A673 (cell line): ENCODE measurements around the gene CAPZB. TPM values are rescaled to one million over a fixed set of nuclear protein-coding genes. Genes with fewer than 3 reads are reported as not detected.
A peak's percentile ranks its signal among the peaks of the same experiment; 100 is the strongest.

Source experiments
- BruUV-seq: library from RNA; stranded (reverse); fragments of 400-500 nt; replicated peaks from 2 replicates; lab custom pipeline; 2021; lab: Mats Ljungman, UMichigan
- CTCF ChIA-PET: fragments of 300-600 bp; sonication (Branson Sonifier 250); formaldehyde crosslinking; loops from one replicate; lab custom pipeline; 2022; ENCODE audit warnings: antibody characterized with exemption; lab: Charles Lee
- POLR2A ChIA-PET: fragments of 300-600 bp; sonication (Branson Sonifier 250); formaldehyde crosslinking; loops from one replicate; lab custom pipeline; 2022; ENCODE audit warnings: antibody characterized with exemption; ENCODE audit not compliant: low non-redundant PET; lab: Charles Lee
- DNase-seq: peaks from one replicate; pipeline ENCODE4 v3.0.0-alpha.2; 2015; ENCODE audit warnings: low spot score
- H3K27ac ChIP-seq: fragments of 200-600 bp; sonication (generic); 2 replicates; pipeline ENCODE4 v1.5.1; 2016; ENCODE audit warnings: mixed run types, low read depth, mild to moderate bottlenecking, mixed read lengths, antibody characterized with exemption, low read length; ENCODE audit not compliant: poor library complexity, severe bottlenecking
- H3K27me3 ChIP-seq: fragments of 200-600 bp; sonication (generic); replicated peaks from 2 replicates; pipeline ENCODE4 v1.6.1; 2017; ENCODE audit warnings: mixed run types, low read depth, mild to moderate bottlenecking, mixed read lengths, antibody characterized with exemption, low read length; ENCODE audit not compliant: insufficient read depth, poor library complexity
- H3K36me3 ChIP-seq: fragments of 200-600 bp; sonication (generic); 2 replicates; pipeline ENCODE4 v1.6.1; 2016; ENCODE audit warnings: mixed run types, mild to moderate bottlenecking, mixed read lengths, antibody characterized with exemption, low read length; ENCODE audit not compliant: insufficient read depth, poor library complexity, severe bottlenecking
- H3K4me1 ChIP-seq: fragments of 200-600 bp; sonication (generic); 2 replicates; pipeline ENCODE4 v1.6.1; 2017; ENCODE audit warnings: mixed run types, mild to moderate bottlenecking, mixed read lengths, antibody characterized with exemption, low read length; ENCODE audit not compliant: insufficient read depth, poor library complexity, severe bottlenecking
- H3K4me3 ChIP-seq: fragments of 200-600 bp; sonication (generic); 2 replicates; pipeline ENCODE4 v1.5.1; 2016; ENCODE audit warnings: low read depth, mixed run types, mild to moderate bottlenecking, mixed read lengths, low read length; ENCODE audit not compliant: poor library complexity, severe bottlenecking
- H3K9me3 ChIP-seq: fragments of 200-600 bp; sonication (generic); 2 replicates; pipeline ENCODE4 v1.6.1; 2016; ENCODE audit warnings: mixed run types, low read depth, mild to moderate bottlenecking, mixed read lengths, antibody characterized with exemption, low read length; ENCODE audit not compliant: poor library complexity, severe bottlenecking
- EZH2 ChIP-seq: fragments of 200-600 bp; sonication (generic); IDR thresholded peaks from 2 replicates; pipeline ENCODE4 v1.6.1; 2017; ENCODE audit warnings: borderline replicate concordance, low read depth, mild to moderate bottlenecking, mixed read lengths, antibody characterized with exemption, low read length; ENCODE audit not compliant: poor library complexity, severe bottlenecking
- intact Hi-C: fragments of 100-400 bp; cut with micrococcal nuclease; formaldehyde crosslinking; loops from one replicate; pipeline ENCODE4 v1.10.0; 2022; ENCODE audit not compliant: unreplicated experiment
- total RNA-seq: library from RNA; stranded (reverse); gene quantifications from 2 replicates; pipeline ENCODE4 v1.2.3, GENCODE V29; 2021
- TF ChIP-seq, protein P1 (sequence below): fragments of 300-800, 200-600 bp; sonication (generic); conservative IDR thresholded peaks from 2 replicates; pipeline ENCODE4 v1.5.1; 2017; ENCODE audit warnings: low read depth, mild to moderate bottlenecking, antibody characterized with exemption, low read length, moderate library complexity, mixed read lengths

Gene CAPZB
- total RNA-seq, 1 experiment from 2014 or later = 214 TPM

DNA sequence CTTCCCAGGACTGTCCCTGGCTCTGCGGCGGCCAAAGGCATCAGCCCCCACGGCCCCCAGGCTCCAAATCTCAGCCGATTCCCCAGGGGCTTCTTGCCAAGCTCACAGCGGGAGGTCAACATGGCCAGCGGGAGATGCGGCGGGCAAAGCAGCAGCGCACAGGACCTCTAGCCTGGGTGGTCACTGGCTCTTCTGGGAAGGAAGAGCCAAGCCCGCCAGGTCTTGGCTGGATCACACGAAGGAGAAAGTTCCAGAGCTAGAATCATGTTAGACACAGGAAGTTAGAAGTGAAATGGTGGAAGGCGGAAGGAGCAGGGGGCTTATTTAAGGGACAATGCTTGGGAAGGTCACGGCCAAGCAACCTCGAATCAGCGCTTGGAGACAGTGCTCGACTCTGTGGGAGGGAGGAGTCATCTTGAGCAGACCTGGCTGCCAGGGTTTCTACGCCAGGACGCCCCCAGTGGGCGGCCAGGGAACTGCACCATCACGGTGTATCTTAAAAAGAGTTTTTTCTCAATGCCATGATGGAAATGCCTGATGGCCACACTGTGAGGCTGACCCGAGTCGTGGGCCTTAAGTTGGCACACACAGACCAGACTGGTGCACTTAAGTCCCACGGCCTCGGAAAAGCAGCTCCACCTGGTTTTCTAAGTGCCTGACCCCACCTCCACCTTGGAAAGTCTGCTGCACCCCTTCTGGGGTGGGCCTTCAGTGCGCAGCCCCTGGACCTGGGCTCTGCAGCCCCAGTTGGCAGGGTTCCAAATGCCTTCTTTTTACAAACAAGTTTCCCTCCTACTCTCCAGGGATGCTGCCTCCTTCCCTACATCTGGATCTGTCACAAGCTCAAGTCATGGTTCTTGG, 143.9 kb downstream of the CAPZB start:
- Histone ChIP-seq H3K9me3 (no peaks in the 10 kb centered on the region), H3K27me3 (no peaks in the 10 kb centered on the region), H3K27ac (no peak overlapping the region), H3K4me1 (no peaks in the 10 kb centered on the region), H3K36me3 (peaks cover 7% of the 10 kb centered on the region), H3K4me3 (no peak overlapping the region)
- no TSS peak for BruUV-seq
- CTCF ChIA-PET = no interaction called here
- DNase-seq = peak; percentile 79
- TF ChIP-seq, protein P1, sequence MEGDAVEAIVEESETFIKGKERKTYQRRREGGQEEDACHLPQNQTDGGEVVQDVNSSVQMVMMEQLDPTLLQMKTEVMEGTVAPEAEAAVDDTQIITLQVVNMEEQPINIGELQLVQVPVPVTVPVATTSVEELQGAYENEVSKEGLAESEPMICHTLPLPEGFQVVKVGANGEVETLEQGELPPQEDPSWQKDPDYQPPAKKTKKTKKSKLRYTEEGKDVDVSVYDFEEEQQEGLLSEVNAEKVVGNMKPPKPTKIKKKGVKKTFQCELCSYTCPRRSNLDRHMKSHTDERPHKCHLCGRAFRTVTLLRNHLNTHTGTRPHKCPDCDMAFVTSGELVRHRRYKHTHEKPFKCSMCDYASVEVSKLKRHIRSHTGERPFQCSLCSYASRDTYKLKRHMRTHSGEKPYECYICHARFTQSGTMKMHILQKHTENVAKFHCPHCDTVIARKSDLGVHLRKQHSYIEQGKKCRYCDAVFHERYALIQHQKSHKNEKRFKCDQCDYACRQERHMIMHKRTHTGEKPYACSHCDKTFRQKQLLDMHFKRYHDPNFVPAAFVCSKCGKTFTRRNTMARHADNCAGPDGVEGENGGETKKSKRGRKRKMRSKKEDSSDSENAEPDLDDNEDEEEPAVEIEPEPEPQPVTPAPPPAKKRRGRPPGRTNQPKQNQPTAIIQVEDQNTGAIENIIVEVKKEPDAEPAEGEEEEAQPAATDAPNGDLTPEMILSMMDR = peak; percentile 90
- no peak for TF ChIP-seq EZH2
- POLR2A ChIA-PET = no interaction called here
- intact Hi-C loops = no loop called here

DNA sequence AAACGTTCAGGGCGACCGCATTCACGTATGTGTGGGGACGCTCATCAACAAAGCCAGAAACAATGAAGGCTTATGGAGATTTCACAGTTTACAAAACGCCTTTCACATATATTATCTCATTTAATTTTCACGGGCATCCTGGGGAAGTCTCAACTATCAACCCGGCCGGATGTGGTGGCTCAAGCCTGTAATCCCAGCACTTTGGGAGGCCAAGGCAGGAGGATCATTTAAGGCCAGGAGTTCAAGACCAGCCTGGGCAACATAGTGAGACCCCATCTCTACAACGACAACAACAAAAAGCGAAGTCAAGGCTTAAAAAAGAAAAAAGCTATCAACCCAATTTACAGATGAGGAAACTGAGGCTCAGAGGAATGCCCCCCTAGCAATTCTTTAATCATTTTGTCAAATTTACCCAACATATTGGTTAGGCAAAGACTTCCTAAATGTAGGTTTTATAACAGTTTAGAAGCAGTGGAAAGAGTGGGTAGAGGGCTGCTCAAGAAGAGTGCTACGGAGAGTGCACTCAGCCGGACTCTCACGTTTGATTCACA, 144.9 kb downstream of the CAPZB start:
- Histone ChIP-seq H3K9me3 (no peaks in the 10 kb centered on the region), H3K27me3 (no peaks in the 10 kb centered on the region), H3K4me3 (no peak overlapping the region), H3K27ac (no peak overlapping the region), H3K36me3 (peaks cover 7% of the 10 kb centered on the region), H3K4me1 (no peaks in the 10 kb centered on the region)
- DNase-seq = no peak
- intact Hi-C loops = no loop called here
- BruUV-seq = no TSS peak
- ChIA-PET CTCF (no interaction called here), POLR2A (no interaction called here)
- TF ChIP-seq EZH2 = no peak
- TF ChIP-seq, protein P1 = no peak

DNA sequence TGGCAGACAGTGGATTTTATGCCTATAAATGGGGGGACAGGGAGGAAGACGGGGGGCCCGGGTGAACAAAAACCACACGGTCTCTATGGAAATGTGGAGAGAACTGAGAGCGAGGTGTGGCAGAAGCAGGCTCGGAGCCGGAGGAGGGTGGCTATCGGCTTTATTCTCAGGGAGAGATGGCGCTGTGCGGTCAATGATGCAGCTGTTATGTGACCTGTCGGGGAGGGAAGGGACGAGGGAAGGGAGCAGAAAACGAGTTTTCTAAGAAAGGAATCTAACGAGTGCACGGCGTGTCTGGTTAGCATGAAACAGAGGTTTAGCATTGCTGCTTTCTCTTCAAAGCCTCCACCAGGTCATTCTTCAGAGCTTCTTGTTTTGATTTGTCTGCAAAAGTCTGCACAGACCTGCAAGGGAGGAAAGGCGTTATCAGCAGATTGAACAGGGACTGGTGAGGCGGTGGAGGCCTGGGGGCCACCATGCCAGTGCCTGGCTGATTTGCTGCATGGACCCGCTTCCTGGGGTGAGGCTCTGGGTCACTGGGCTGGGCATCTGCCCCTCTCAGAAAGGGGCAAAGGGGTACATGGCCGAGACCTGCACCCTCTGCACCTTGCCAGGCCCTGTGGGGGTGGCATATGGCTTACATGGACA, 146.0 kb downstream of the CAPZB start:
- H3K27ac ChIP-seq = no peak overlapping the region
- BruUV-seq = TSS peak; percentile 71
- POLR2A ChIA-PET = no interaction called here
- H3K27me3 ChIP-seq = no peaks in the 10 kb centered on the region
- no peaks in the 10 kb centered on the region for H3K36me3 ChIP-seq
- CTCF ChIA-PET = no interaction called here
- intact Hi-C loops = no loop called here
- H3K4me1 ChIP-seq = no peaks in the 10 kb centered on the region
- H3K4me3 ChIP-seq = no peak overlapping the region
- no peak for DNase-seq
- H3K9me3 ChIP-seq = no peaks in the 10 kb centered on the region
- TF ChIP-seq EZH2 = no peak
- TF ChIP-seq, protein P1 = no peak
